Memory B cell (primary cell): ENCODE results near the gene NAV1.
"Not testable (repeated sequence)": the region's sequence is repeated elsewhere in the genome, so short reads cannot be mapped to it uniquely, and the experiment has no call there.

ENCODE experiments used
- ATAC-seq: fragments of 150-1000 bp; cut with Tn5 transposase; 2 replicates; pipeline ENCODE4 v1.10.0; 2021; ENCODE audit warnings: low read depth, mild to moderate bottlenecking, moderate library complexity
- DNase-seq, 2 donors: peaks; one replicate each; pipeline ENCODE4 v3.0.0; 2022; ENCODE audit warnings: low spot score in 2 of 2
- H3K27ac Mint-ChIP-seq: one replicate; pipeline ENCODE4 v1.8.0; 2022; ENCODE audit warnings: mild to moderate bottlenecking, moderate library complexity, mixed read lengths
- H3K27me3 Mint-ChIP-seq: one replicate; pipeline ENCODE4 v1.8.0; 2022; ENCODE audit warnings: mixed read lengths
- H3K36me3 Mint-ChIP-seq: one replicate; pipeline ENCODE4 v1.8.0; 2022; ENCODE audit warnings: mild to moderate bottlenecking, mixed read lengths
- H3K4me1 Mint-ChIP-seq: one replicate; pipeline ENCODE4 v1.8.0; 2022; ENCODE audit warnings: mixed read lengths
- H3K4me3 Mint-ChIP-seq: one replicate; pipeline ENCODE4 v1.8.0; 2022; ENCODE audit warnings: mild to moderate bottlenecking, moderate library complexity, mixed read lengths
- H3K9me3 Mint-ChIP-seq: one replicate; pipeline ENCODE4 v1.8.0; 2022; ENCODE audit warnings: mixed read lengths

Gene NAV1

DNA sequence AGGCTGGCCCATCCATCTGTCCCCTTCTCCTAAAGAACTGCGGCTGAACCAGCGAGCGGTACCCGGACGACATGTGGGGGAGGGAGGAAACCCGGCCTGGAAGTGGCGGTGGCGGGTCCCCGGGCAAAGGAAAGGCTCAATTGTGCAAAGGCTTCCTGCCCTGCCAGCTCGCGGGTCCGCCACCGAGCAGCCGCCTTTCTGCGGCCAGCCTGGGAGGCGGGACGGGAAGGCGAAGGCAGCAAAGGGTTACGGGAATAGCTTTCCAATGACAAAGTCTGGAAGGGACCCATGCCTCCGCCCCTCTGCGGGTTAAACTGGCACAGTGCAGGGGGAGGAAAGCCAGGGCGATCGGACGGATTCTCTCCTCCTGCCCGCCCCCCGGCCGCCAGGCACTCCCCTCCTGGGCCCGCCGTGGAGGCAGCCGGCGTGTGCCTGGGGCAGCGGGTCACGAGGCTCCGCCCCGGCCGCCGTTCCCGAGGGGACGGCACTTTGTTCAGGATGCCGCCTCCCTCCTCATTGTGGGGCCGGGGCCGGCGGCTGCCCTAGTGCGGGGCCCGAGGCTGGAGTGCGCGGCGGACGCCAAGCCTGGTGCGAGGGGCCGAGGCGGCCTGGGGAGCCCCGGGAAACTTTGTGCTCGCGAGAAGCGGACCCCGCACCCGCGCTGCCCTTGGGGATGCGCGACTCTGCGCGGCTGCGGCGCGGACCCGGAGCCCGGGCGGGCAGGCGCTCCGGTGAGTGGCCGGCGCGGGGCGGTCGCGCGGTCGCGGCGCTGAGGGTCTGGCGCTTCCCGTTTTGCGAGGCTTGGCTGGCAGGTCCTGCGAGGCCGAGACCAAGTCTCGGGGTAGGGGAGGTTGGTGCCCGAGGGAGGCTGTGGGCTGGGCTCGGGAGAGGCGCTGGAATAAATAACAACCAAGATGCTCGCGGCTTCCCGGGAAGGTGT lies at the start of gene NAV1:
TSS of gene NAV1 (plus strand) at position 516 of the 940 bp plus-strand sequence. CDS start 83,758 bp downstream, outside the sequence.
- H3K27me3 Mint-ChIP-seq, result peaks cover 24% of the 10 kb centered on the region

GRCh38 chr1:201489643-201490261 lies 49.2 kb upstream of the NAV1 start:
- Mint-ChIP-seq H3K9me3 (no peaks in the 10 kb centered on the region), H3K4me1 (no peaks in the 10 kb centered on the region), H3K27ac (no peak overlapping the region), H3K4me3 (no peak overlapping the region), H3K36me3 (peaks cover 30% of the 10 kb centered on the region), H3K27me3 (no peaks in the 10 kb centered on the region)
- no peak for DNase-seq
- peak; percentile 31 for ATAC-seq

More for the DNA sequence above, at the start of gene NAV1:
- H3K4me1 Mint-ChIP-seq, result peaks cover 31% of the 10 kb centered on the region
- H3K27ac Mint-ChIP-seq, result no peak within 1 kb of the TSS
- H3K36me3 Mint-ChIP-seq, result peaks cover 3% of the 10 kb centered on the region
- ATAC-seq (peak; percentile 22), DNase-seq (peak in 1 of 2 donors; percentile 29)
- peak within 1 kb of the TSS; percentile 80 for H3K4me3 Mint-ChIP-seq
- peaks cover 2% of the 10 kb centered on the region for H3K9me3 Mint-ChIP-seq

DNA sequence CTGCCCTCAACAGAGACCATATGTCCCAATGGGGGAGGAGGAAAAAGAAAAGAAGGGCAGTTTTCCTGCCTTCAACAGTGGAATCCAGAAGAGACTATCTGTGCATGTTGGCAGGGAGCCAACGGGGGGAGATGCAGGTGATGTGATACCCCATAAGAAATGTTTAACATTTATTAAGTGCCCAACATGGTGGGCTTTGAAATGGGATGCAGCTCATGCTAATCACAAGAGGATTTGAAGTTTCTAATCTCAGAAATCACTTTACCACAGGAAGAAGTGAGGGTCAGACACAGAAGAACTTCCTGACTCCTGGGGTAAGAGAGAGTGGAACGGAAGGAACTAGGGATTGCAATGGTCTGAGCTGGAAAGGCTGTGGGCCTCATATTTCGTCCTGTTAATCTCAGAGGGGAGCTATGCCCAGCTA lies 48.2 kb upstream of the NAV1 start:
- Mint-ChIP-seq H3K4me1 (no peaks in the 10 kb centered on the region), H3K36me3 (peaks cover 32% of the 10 kb centered on the region), H3K4me3 (no peak overlapping the region), H3K27me3 (no peaks in the 10 kb centered on the region), H3K9me3 (no peaks in the 10 kb centered on the region), H3K27ac (no peak overlapping the region)
- DNase-seq, result no peak
- no peak for ATAC-seq

DNA sequence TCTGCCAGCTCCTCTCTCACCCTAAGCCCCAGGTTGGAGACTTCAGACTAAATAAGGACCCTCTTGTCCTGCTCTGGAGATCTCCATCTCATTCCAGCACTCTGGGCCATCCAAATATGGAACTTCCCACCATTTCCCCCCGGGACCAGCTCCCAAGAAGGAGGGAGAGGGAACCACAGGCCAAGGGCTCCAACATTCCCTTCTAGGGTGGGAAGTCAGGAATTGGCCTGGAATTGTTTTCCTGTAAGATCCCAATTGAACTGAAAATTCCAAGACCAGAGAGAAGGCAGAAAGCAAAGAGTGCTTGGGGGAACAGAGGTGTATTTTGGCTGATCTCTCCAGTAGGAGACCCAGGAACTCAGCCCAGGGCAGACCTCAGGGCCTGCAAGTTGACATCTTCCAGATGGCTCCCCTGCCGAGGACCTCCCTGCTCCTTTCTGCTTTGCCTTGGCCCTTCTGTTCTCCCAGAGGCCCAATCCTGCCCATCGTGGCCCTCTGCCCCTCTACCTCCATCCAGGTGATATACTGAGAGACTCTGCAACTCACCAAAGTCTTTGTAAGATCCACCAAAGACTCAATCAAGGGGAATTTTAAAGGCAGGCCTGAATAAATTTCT lies 46.9 kb upstream of the NAV1 start:
- Mint-ChIP-seq H3K27me3 (no peaks in the 10 kb centered on the region), H3K9me3 (no peaks in the 10 kb centered on the region), H3K27ac (no peak overlapping the region), H3K4me1 (no peaks in the 10 kb centered on the region), H3K36me3 (peaks cover 34% of the 10 kb centered on the region), H3K4me3 (no peak overlapping the region)
- no peak for ATAC-seq
- DNase-seq, result no peak

DNA sequence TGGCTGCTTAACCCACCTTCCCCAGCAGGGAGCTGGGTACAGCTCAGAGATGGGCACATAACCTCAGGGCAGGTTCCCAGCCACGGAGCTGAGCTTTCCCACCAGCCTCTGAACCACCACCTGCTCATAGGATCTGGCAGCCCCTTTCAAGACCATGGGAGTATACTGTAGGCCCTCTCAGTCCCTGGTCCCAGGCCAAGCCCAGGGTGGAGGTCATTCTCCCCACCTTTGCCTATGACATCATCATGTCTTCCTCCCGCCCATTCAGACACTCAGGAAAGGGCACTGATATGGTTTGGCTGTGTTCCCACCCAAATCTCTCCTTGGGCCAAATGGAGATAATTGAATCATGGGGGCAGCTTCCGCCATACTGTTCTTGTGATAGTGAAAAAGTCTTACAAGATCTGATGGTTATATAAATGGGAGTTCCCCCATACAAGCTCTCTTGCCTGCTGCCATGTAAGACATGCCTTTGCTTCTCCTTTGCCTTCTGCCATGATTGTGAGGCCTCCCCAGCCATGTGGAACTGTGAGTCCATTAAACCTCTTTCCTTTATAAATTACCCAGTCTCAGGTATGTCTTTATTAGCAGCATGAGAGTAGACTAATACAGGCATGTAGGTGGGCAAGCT lies 45.8 kb upstream of the NAV1 start:
- DNase-seq, H3K4me1 Mint-ChIP-seq, ATAC-seq, H3K9me3 Mint-ChIP-seq, H3K27ac Mint-ChIP-seq, H3K4me3 Mint-ChIP-seq, H3K27me3 Mint-ChIP-seq: not testable (repeated sequence)
- peaks cover 32% of the 10 kb centered on the region for H3K36me3 Mint-ChIP-seq

- no peak overlapping the region for H3K4me3 Mint-ChIP-seq
Measured at GRCh38 chr1:201493757-201494617, 44.9 kb upstream of the NAV1 start.

GRCh38 chr1:201495551-201496295 lies 43.2 kb upstream of the NAV1 start:
- DNase-seq (no peak), ATAC-seq (no peak)
- no peak overlapping the region for H3K27ac Mint-ChIP-seq
- H3K27me3 Mint-ChIP-seq, result no peaks in the 10 kb centered on the region
- peaks cover 3% of the 10 kb centered on the region for H3K4me1 Mint-ChIP-seq
- no peak overlapping the region for H3K4me3 Mint-ChIP-seq
- H3K9me3 Mint-ChIP-seq, result no peaks in the 10 kb centered on the region
- peaks cover 26% of the 10 kb centered on the region for H3K36me3 Mint-ChIP-seq

More at GRCh38 chr1:201493757-201494617, 44.9 kb upstream of the NAV1 start:
- Mint-ChIP-seq H3K27ac (no peak overlapping the region), H3K4me1 (peaks cover 3% of the 10 kb centered on the region), H3K27me3 (no peaks in the 10 kb centered on the region), H3K9me3 (no peaks in the 10 kb centered on the region), H3K36me3 (peaks cover 28% of the 10 kb centered on the region)
- DNase-seq (no peak), ATAC-seq (no peak)

- Mint-ChIP-seq H3K4me3 (no peak overlapping the region), H3K27me3 (no peaks in the 10 kb centered on the region), H3K9me3 (no peaks in the 10 kb centered on the region), H3K4me1 (peaks cover 3% of the 10 kb centered on the region), H3K27ac (no peak overlapping the region), H3K36me3 (peaks cover 26% of the 10 kb centered on the region)
- DNase-seq (no peak), ATAC-seq (no peak)
Measured at GRCh38 chr1:201496296-201496690, 42.6 kb upstream of the NAV1 start.

DNA sequence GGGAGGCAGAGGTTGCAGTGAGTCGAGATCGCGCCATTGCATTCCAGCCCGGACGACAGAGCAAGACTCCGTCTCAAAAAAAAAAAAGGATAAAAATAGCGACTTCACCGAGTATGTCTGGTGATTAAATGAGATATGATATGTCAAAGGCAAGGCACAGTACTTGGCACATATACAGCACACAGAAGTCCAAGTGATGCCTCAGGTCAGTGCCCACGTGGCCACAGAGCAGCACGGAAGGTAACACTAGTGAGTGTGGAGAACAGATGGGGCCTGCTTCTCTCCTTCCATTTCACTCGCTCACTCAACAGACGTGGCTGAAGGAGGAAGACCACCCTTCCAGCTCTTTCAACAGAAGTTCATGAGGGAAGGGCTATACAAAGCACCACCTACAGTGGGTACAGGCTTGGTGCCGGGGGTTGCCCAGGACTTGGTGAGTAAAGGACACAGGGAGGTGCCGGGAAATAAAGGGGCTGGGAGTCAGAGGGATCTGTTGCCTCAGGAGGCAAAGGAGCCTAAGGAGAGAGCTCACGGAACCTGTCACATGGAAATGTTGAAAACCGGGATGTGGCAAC lies 40.9 kb upstream of the NAV1 start:
- Mint-ChIP-seq H3K27ac (no peak overlapping the region), H3K9me3 (no peaks in the 10 kb centered on the region), H3K4me3 (no peak overlapping the region), H3K4me1 (peaks cover 3% of the 10 kb centered on the region), H3K27me3 (no peaks in the 10 kb centered on the region), H3K36me3 (peaks cover 20% of the 10 kb centered on the region)
- DNase-seq, result no peak
- ATAC-seq, result no peak

- peaks cover 6% of the 10 kb centered on the region for H3K4me1 Mint-ChIP-seq
- H3K36me3 Mint-ChIP-seq, result peaks cover 14% of the 10 kb centered on the region
- ATAC-seq, result no peak
- no peaks in the 10 kb centered on the region for H3K9me3 Mint-ChIP-seq
- no peak overlapping the region for H3K27ac Mint-ChIP-seq
- H3K27me3 Mint-ChIP-seq, result no peaks in the 10 kb centered on the region
- DNase-seq, result no peak
- H3K4me3 Mint-ChIP-seq, result no peak overlapping the region
Measured at GRCh38 chr1:201498621-201499020, 40.3 kb upstream of the NAV1 start.

- no peaks in the 10 kb centered on the region for H3K27me3 Mint-ChIP-seq
- no peaks in the 10 kb centered on the region for H3K9me3 Mint-ChIP-seq
- H3K27ac Mint-ChIP-seq, result no peak overlapping the region
- ATAC-seq, result no peak
- no peak overlapping the region for H3K4me3 Mint-ChIP-seq
- H3K4me1 Mint-ChIP-seq, result peaks cover 6% of the 10 kb centered on the region
- H3K36me3 Mint-ChIP-seq, result peaks cover 9% of the 10 kb centered on the region
- DNase-seq, result no peak
Measured at GRCh38 chr1:201499191-201499590, 39.7 kb upstream of the NAV1 start.

GRCh38 chr1:201499795-201500669 lies 38.9 kb upstream of the NAV1 start:
- Mint-ChIP-seq H3K36me3 (peaks cover 2% of the 10 kb centered on the region), H3K4me3 (no peak overlapping the region), H3K9me3 (no peaks in the 10 kb centered on the region), H3K4me1 (peaks cover 6% of the 10 kb centered on the region), H3K27me3 (no peaks in the 10 kb centered on the region), H3K27ac (no peak overlapping the region)
- ATAC-seq (no peak), DNase-seq (no peak)
